ENCODE data around the gene MCRIP1.

- TF ChIP-seq POLR2A (IDR thresholded peaks at IDR 0.05; ENCODE audit: low read length) (no peak), GATA1 (IDR thresholded peaks at IDR 0.05; ENCODE audit: low read depth, low read length) (no peak)
Measured at GRCh38 chr17:81842378-81842724, 9.3 kb upstream of the MCRIP1 start.
